HCT116 (cell line): ENCODE data around the gene MTHFD2. TPM values are rescaled to one million over a fixed set of nuclear protein-coding genes. Genes with fewer than 3 reads are reported as not detected.

Experiments
- ATAC-seq: fragments of 200-7000 bp; cut with Tn5 transposase; 2 replicates; pipeline ENCODE4 v1.9.1; 2020; ENCODE audit warnings: mild to moderate bottlenecking, moderate library complexity
- BruUV-seq: library from RNA; stranded (reverse); fragments of 400-500 nt; replicated peaks from 2 replicates; lab custom pipeline; 2021; lab: Mats Ljungman, UMichigan
- CTCF ChIA-PET: fragments of 300-600 bp; sonication (Branson Sonifier 250); formaldehyde crosslinking; loops from one replicate; lab custom pipeline; 2021; ENCODE audit warnings: antibody characterized with exemption; lab: Charles Lee
- POLR2A ChIA-PET: fragments of 300-600, 350-600 bp; sonication (Branson Sonifier 250); formaldehyde crosslinking; loops from one replicate; lab custom pipeline; 2021; ENCODE audit warnings: antibody characterized with exemption; lab: Charles Lee
- RAD21 ChIA-PET, 2 experiments: fragments of 300-600 bp; sonication (Branson Sonifier 250); formaldehyde crosslinking; loops; one replicate each; lab custom pipeline; 2023; ENCODE audit warnings: low total read pairs in 2 of 2; ENCODE audit not compliant: uncharacterized antibody in 2 of 2, unreplicated experiment in 2 of 2, low non-redundant PET in 1 of 2; lab: Charles Lee
- DNase-seq: peaks from one replicate; pipeline ENCODE4 v3.0.0-alpha.2; 2010; ENCODE audit warnings: low read depth, low spot score
- H2AFZ ChIP-seq: fragments of 200-600 bp; shearing (Covaris generic), sonication (generic); 2 replicates; pipeline ENCODE4 v1.6.1; 2017; ENCODE audit warnings: low read depth, mixed run types, mixed read lengths, antibody characterized with exemption, low read length; ENCODE audit not compliant: poor library complexity, severe bottlenecking
- H3K27ac ChIP-seq: 2 replicates; pipeline ENCODE4 v1.5.1; 2012; ENCODE audit warnings: low read depth, low read length
- H3K27me3 ChIP-seq: fragments of 200-600 bp; sonication (generic); 2 replicates; pipeline ENCODE4 v1.6.1; 2016; ENCODE audit warnings: mixed run types, low read length, mixed read lengths; ENCODE audit not compliant: insufficient read depth
- H3K36me3 ChIP-seq, 2 experiments: fragments of 200-500 bp in 1 of 2; fragments of 200-600 bp in 1 of 2; sonication (Bioruptor generic) in 1 of 2; sonication (generic) in 1 of 2; 2 replicates each; pipeline versions ENCODE4 v1.5.1 to v1.6.1; 2014 to 2016; ENCODE audit warnings: low read length in 2 of 2, inconsistent platforms in 1 of 2, mixed read lengths in 1 of 2, mixed run types in 1 of 2; ENCODE audit not compliant: insufficient read depth in 2 of 2, control insufficient read depth in 1 of 2
- H3K4me1 ChIP-seq, 2 experiments: fragments of 200-600 bp in 1 of 2; sonication (generic) in 1 of 2; 2 replicates each; pipeline versions ENCODE4 v1.5.1 to v1.6.1; 2012 to 2017; ENCODE audit warnings: low read length in 2 of 2, inconsistent platforms in 1 of 2, mild to moderate bottlenecking in 1 of 2, mixed read lengths in 1 of 2, mixed run types in 1 of 2, moderate library complexity in 1 of 2; ENCODE audit not compliant: insufficient read depth in 2 of 2, control insufficient read depth in 1 of 2
- H3K4me2 ChIP-seq: fragments of 200-600 bp; sonication (generic); 2 replicates; pipeline ENCODE4 v1.6.1; 2017; ENCODE audit warnings: mixed run types, low read length, mixed read lengths
- H3K4me3 ChIP-seq, 2 experiments: fragments of 200-600 bp in 1 of 2; sonication (generic) in 1 of 2; replicated peaks in 1 of 2; 2 replicates each; pipeline ENCODE4 v1.5.1; 2011 to 2016; ENCODE audit warnings: low read length in 2 of 2, control low read depth in 1 of 2, low read depth in 1 of 2, mild to moderate bottlenecking in 1 of 2, mixed read lengths in 1 of 2, mixed run types in 1 of 2
- H3K79me2 ChIP-seq: fragments of 200-600 bp; sonication (generic); 2 replicates; pipeline ENCODE4 v1.6.1; 2017; ENCODE audit warnings: mild to moderate bottlenecking, mixed run types, low read length, moderate library complexity, mixed read lengths; ENCODE audit not compliant: insufficient read depth
- H3K9ac ChIP-seq: fragments of 200-600 bp; sonication (generic); 2 replicates; pipeline ENCODE4 v1.6.1; 2016; ENCODE audit warnings: low read length, mixed read lengths
- H3K9me2 ChIP-seq: fragments of 200-600 bp; sonication (generic), shearing (Covaris generic); 2 replicates; pipeline ENCODE4 v1.6.1; 2017; ENCODE audit warnings: mixed run types, mild to moderate bottlenecking, moderate library complexity; ENCODE audit not compliant: insufficient read depth
- H3K9me3 ChIP-seq, 2 experiments: fragments of 200-500 bp in 1 of 2; fragments of 200-600 bp in 1 of 2; sonication (Bioruptor generic) in 1 of 2; sonication (generic) in 1 of 2; 2 replicates each; pipeline ENCODE4 v1.6.1; 2014 to 2017; ENCODE audit warnings: low read length in 2 of 2, mixed read lengths in 2 of 2, inconsistent platforms in 1 of 2, low read depth in 1 of 2, mild to moderate bottlenecking in 1 of 2, mixed run types in 1 of 2, moderate library complexity in 1 of 2; ENCODE audit not compliant: control insufficient read depth in 1 of 2, insufficient read depth in 1 of 2
- H4K20me1 ChIP-seq: fragments of 200-600 bp; sonication (generic), shearing (Covaris generic); 2 replicates; pipeline ENCODE4 v1.6.1; 2017; ENCODE audit warnings: mixed run types, mild to moderate bottlenecking, moderate library complexity; ENCODE audit not compliant: insufficient read depth
- FOSL1 ChIP-seq: IDR thresholded peaks from 2 replicates; pipeline ENCODE4 v1.6.1; 2012; ENCODE audit warnings: low read depth
- RAD21 ChIP-seq: IDR thresholded peaks from 2 replicates; pipeline ENCODE4 v1.6.1; 2012; ENCODE audit warnings: low read depth, mild to moderate bottlenecking
- SRF ChIP-seq: IDR thresholded peaks from 2 replicates; pipeline ENCODE4 v1.6.1; 2012; ENCODE audit warnings: low read depth
- ZNF274 ChIP-seq: fragments of 200-500 bp; sonication (Bioruptor generic); IDR thresholded peaks from 2 replicates; pipeline ENCODE4 v1.6.1; 2014; ENCODE audit warnings: mild to moderate bottlenecking, low read depth, low read length, inconsistent platforms
- intact Hi-C: fragments of 100-400 bp; cut with micrococcal nuclease; formaldehyde crosslinking; loops from 2 replicates; pipeline ENCODE4 v1.10.0; 2022
- total RNA-seq: library from RNA; stranded (reverse); gene quantifications from one replicate; pipeline ENCODE4 v1.2.1, GENCODE V29; 2021; ENCODE audit not compliant: unreplicated experiment
- TF ChIP-seq, protein P1 (sequence below), 3 experiments: fragments of 200-600 bp in 1 of 3; sonication (generic) in 1 of 3; IDR thresholded peaks in 2 of 3; conservative IDR thresholded peaks in 1 of 3; 2 replicates each; pipeline ENCODE4 v1.5.1; 2012 to 2017; ENCODE audit warnings: low read depth in 2 of 3, low read length in 2 of 3, antibody characterized with exemption in 1 of 3, borderline replicate concordance in 1 of 3, control low read depth in 1 of 3, mild to moderate bottlenecking in 1 of 3, mixed read lengths in 1 of 3, mixed run types in 1 of 3, moderate library complexity in 1 of 3; ENCODE audit not compliant: insufficient read depth in 1 of 3

The MTHFD2 gene
- total RNA-seq, 1 experiment from 2014 or later, result 445 TPM

DNA sequence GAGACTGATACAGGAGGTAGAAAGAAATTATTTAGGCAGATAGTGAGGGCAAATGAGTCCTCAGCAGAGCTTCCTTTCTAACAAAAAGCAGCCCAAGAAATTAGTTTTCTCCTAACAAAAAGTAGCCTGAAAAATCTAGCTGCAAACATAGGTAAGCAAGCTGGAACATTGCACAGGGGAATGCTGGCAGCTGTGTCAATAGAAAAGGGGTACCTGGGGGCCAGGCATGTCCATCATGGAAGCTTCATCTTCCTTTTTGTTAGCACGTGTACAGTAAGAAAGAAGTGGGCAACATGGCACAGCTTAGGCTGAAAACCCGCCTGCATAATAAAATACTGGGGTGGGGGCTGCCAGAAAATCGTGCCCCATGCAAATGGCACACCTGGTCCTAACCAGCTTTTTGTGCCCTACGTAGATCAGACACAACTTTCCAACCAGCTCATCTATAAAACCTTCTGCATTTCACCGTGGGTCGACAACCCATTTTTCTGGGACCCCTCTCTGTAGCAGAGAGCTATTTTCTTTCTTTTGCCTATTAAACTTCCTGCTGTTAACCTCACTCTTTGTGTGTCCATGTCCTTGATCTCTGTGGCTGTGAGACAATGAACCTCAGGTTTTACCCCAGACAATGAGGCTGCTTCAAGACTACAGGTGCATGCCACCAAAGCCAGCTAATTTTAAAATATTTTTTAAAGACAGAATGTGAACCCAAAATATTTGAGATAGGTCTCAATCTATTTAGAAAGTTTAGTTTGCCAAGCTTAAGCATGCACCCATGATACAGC is 6.6 kb upstream of the MTHFD2 start (continued):
- TF ChIP-seq RAD21, result no peak
- TF ChIP-seq, all 23 proteins: peak for 0

DNA sequence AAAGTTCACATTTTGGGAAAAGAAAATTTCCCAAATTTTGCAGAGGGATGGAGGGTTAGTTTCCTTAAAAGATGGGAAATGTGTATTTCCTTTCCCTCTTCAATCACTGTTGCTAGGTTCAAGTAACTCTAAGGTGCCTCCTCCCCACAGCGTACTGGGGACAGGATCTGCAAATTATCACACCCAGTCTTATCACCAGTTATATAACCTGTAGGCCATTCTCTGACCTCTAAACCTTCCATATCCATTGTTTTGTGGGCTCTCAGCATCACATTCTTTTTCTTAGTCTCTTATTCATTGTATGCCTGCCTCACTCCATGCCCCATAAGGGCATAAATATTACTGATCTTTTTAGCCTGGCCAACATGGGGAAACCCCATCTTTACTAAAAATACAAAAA is 3.6 kb upstream of the MTHFD2 start:
- RAD21 ChIA-PET, result no interaction called here
- Histone ChIP-seq H3K9me3 (no peaks in the 10 kb centered on the region), H3K9me2 (no peaks in the 10 kb centered on the region), H3K9ac (no peak overlapping the region), H3K79me2 (peaks cover 13% of the 10 kb centered on the region), H2AFZ (no peak overlapping the region), H3K27ac (no peak overlapping the region), H3K27me3 (no peaks in the 10 kb centered on the region), H3K36me3 (no peaks in the 10 kb centered on the region), H3K4me1 (peaks cover 6 to 11% of the 10 kb centered on the region in 2 experiments; a peak in 3 of 4 replicates), H3K4me2 (no peak overlapping the region), H4K20me1 (peaks cover 7% of the 10 kb centered on the region; the same call in 1 of the 2 replicates), H3K4me3 (no peak overlapping the region)
- CTCF ChIA-PET, result no interaction called here
- DNase-seq (no peak), ATAC-seq (no peak)
- TF ChIP-seq SRF, result no peak
- no peak for TF ChIP-seq ZNF274
- TF ChIP-seq, protein P1, sequence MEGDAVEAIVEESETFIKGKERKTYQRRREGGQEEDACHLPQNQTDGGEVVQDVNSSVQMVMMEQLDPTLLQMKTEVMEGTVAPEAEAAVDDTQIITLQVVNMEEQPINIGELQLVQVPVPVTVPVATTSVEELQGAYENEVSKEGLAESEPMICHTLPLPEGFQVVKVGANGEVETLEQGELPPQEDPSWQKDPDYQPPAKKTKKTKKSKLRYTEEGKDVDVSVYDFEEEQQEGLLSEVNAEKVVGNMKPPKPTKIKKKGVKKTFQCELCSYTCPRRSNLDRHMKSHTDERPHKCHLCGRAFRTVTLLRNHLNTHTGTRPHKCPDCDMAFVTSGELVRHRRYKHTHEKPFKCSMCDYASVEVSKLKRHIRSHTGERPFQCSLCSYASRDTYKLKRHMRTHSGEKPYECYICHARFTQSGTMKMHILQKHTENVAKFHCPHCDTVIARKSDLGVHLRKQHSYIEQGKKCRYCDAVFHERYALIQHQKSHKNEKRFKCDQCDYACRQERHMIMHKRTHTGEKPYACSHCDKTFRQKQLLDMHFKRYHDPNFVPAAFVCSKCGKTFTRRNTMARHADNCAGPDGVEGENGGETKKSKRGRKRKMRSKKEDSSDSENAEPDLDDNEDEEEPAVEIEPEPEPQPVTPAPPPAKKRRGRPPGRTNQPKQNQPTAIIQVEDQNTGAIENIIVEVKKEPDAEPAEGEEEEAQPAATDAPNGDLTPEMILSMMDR (IDR thresholded peaks at IDR 0.05 in 2 of 3, conservative IDR thresholded peaks at IDR 0.05 in 1 of 3; ENCODE audit: borderline replicate concordance in 1 of 3, insufficient read depth in 1 of 3, low read depth in 2 of 3, low read length in 2 of 3), result no peak
- TF ChIP-seq FOSL1, result no peak
- POLR2A ChIA-PET, result no interaction called here
- intact Hi-C loops, result no loop called here
- no TSS peak for BruUV-seq
